GM18505 (cell line): ENCODE data around the gene ELF3.
A peak's percentile ranks its signal among the peaks of the same experiment; 100 is the strongest.
"Not testable (repeated sequence)": the region's sequence is repeated elsewhere in the genome, so short reads cannot be mapped to it uniquely, and the experiment has no call there.

Experiments
- ATAC-seq: cut with Tn5 transposase; IDR thresholded peaks from one replicate; pipeline ENCODE4 v1.9.1; 2021; ENCODE audit not compliant: unreplicated experiment
- POLR2A ChIP-seq: IDR thresholded peaks from 4 replicates; pipeline ENCODE4 v1.6.1; 2011; ENCODE audit warnings: borderline replicate concordance; ENCODE audit not compliant: insufficient read depth, insufficient read length; ENCODE audit errors: extremely low read depth

The ELF3 gene

GRCh38 chr1:202010180-202011015 is at the start of gene ELF3:
Gene ELF3, plus strand, starts transcription at chr1:202010587. Its CDS starts 550 bp downstream, at chr1:202011137.
- no peak for TF ChIP-seq POLR2A
- ATAC-seq, result no peak

- ATAC-seq, result not testable (repeated sequence)
Observed at GRCh38 chr1:201962382-201962781, 48.0 kb upstream of the ELF3 start.

- TF ChIP-seq POLR2A, result no peak
- no peak for ATAC-seq
Observed at GRCh38 chr1:201964261-201964660, 46.1 kb upstream of the ELF3 start.

GRCh38 chr1:201966171-201966570 is 44.2 kb upstream of the ELF3 start:
- peak; percentile 48 for ATAC-seq
- no peak for TF ChIP-seq POLR2A

- no peak for TF ChIP-seq POLR2A
- ATAC-seq, result no peak
Observed at GRCh38 chr1:201968202-201968925, 42.0 kb upstream of the ELF3 start.

- no peak for ATAC-seq
- no peak for TF ChIP-seq POLR2A
Observed at GRCh38 chr1:201970334-201971159, 39.8 kb upstream of the ELF3 start.

GRCh38 chr1:201982082-201982622 is 28.2 kb upstream of the ELF3 start:
- no peak for ATAC-seq
- TF ChIP-seq POLR2A, result no peak

GRCh38 chr1:201982623-201983379 is 27.6 kb upstream of the ELF3 start, which contains the start of gene RNPEP:
Gene RNPEP, plus strand, starts transcription at chr1:201982648. Its CDS starts 19 bp downstream, at chr1:201982667.
- peak; percentile 72 for ATAC-seq

GRCh38 chr1:201983380-201983805 is 27.0 kb upstream of the ELF3 start:
- no peak for ATAC-seq
- TF ChIP-seq POLR2A, result no peak

More at GRCh38 chr1:201982623-201983379, 27.6 kb upstream of the ELF3 start, which contains the start of gene RNPEP:
- peak; percentile 76 for TF ChIP-seq POLR2A

- no peak for ATAC-seq
- no peak for TF ChIP-seq POLR2A
Observed at GRCh38 chr1:201984446-201984845, 25.9 kb upstream of the ELF3 start.

- no peak for ATAC-seq
- TF ChIP-seq POLR2A, result no peak
Observed at GRCh38 chr1:201985355-201985754, 25.0 kb upstream of the ELF3 start.

GRCh38 chr1:201988601-201989000 is 21.8 kb upstream of the ELF3 start:
- ATAC-seq, result no peak
- no peak for TF ChIP-seq POLR2A
